Measurements from ENCODE around the gene DMXL1. TPM values are rescaled to one million over a fixed set of nuclear protein-coding genes. Genes with fewer than 3 reads are reported as not detected.

DMXL1 gene
- total and polyA plus RNA-seq, 2 experiments from 2014 or later: 28.4 to 41.7 TPM

DNA sequence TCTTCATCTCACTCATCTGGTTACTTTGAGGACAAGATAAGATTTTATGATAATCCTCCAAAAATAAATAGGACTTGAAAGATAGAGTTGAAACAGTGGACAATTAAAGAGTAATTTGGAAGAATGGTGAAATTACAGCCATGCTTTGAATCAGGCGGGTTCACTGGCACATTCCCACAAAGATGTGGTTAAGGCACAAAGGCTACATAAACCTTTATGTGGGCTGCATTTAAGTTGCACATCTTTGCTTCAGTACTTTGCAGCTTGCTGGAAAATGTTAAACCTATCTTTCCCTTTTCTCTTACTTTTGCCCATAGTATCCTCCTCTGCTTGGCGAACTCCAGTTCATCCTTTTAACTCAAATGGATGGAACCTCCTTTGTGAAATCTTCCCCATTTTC is 192.8 kb downstream of the DMXL1 start:
- DNase-seq (ENCODE audit: low spot score) (no peak), ATAC-seq (no peak)
- TF ChIP-seq EZH2 (IDR thresholded peaks at IDR 0.05; ENCODE audit: low read depth, unreplicated experiment): no peak
- TF ChIP-seq CREB1 (CRISPR knock-in tag; IDR thresholded peaks at IDR 0.05; ENCODE audit: low read depth): no peak
- no peak for TF ChIP-seq ZNF114 (CRISPR knock-in tag; IDR thresholded peaks at IDR 0.05)
- no peak for TF ChIP-seq REST (IDR thresholded peaks at IDR 0.05; ENCODE audit: unreplicated experiment)
- TF ChIP-seq JUNB (IDR thresholded peaks at IDR 0.05; ENCODE audit: unreplicated experiment): no peak
- TF ChIP-seq, protein P1, sequence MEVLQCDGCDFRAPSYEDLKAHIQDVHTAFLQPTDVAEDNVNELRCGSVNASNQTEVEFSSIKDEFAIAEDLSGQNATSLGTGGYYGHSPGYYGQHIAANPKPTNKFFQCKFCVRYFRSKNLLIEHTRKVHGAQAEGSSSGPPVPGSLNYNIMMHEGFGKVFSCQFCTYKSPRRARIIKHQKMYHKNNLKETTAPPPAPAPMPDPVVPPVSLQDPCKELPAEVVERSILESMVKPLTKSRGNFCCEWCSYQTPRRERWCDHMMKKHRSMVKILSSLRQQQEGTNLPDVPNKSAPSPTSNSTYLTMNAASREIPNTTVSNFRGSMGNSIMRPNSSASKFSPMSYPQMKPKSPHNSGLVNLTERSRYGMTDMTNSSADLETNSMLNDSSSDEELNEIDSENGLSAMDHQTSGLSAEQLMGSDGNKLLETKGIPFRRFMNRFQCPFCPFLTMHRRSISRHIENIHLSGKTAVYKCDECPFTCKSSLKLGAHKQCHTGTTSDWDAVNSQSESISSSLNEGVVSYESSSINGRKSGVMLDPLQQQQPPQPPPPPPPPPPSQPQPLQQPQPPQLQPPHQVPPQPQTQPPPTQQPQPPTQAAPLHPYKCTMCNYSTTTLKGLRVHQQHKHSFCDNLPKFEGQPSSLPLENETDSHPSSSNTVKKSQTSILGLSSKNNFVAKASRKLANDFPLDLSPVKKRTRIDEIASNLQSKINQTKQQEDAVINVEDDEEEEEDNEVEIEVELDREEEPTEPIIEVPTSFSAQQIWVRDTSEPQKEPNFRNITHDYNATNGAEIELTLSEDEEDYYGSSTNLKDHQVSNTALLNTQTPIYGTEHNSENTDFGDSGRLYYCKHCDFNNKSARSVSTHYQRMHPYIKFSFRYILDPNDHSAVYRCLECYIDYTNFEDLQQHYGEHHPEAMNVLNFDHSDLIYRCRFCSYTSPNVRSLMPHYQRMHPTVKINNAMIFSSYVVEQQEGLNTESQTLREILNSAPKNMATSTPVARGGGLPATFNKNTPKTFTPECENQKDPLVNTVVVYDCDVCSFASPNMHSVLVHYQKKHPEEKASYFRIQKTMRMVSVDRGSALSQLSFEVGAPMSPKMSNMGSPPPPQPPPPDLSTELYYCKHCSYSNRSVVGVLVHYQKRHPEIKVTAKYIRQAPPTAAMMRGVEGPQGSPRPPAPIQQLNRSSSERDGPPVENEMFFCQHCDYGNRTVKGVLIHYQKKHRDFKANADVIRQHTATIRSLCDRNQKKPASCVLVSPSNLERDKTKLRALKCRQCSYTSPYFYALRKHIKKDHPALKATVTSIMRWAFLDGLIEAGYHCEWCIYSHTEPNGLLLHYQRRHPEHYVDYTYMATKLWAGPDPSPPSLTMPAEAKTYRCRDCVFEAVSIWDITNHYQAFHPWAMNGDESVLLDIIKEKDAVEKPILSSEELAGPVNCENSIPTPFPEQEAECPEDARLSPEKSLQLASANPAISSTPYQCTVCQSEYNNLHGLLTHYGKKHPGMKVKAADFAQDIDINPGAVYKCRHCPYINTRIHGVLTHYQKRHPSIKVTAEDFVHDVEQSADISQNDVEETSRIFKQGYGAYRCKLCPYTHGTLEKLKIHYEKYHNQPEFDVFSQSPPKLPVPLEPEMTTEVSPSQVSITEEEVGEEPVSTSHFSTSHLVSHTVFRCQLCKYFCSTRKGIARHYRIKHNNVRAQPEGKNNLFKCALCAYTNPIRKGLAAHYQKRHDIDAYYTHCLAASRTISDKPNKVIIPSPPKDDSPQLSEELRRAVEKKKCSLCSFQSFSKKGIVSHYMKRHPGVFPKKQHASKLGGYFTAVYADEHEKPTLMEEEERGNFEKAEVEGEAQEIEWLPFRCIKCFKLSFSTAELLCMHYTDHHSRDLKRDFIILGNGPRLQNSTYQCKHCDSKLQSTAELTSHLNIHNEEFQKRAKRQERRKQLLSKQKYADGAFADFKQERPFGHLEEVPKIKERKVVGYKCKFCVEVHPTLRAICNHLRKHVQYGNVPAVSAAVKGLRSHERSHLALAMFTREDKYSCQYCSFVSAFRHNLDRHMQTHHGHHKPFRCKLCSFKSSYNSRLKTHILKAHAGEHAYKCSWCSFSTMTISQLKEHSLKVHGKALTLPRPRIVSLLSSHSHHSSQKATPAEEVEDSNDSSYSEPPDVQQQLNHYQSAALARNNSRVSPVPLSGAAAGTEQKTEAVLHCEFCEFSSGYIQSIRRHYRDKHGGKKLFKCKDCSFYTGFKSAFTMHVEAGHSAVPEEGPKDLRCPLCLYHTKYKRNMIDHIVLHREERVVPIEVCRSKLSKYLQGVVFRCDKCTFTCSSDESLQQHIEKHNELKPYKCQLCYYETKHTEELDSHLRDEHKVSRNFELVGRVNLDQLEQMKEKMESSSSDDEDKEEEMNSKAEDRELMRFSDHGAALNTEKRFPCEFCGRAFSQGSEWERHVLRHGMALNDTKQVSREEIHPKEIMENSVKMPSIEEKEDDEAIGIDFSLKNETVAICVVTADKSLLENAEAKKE (CRISPR knock-in tag; IDR thresholded peaks at IDR 0.05): no peak
- no peaks in the 10 kb centered on the region for H3K4me1 ChIP-seq (ENCODE audit: insufficient read depth)
- H3K36me3 ChIP-seq (ENCODE audit: insufficient read depth): no peaks in the 10 kb centered on the region
- no peaks in the 10 kb centered on the region for H4K20me1 ChIP-seq (replicated peaks; ENCODE audit: insufficient read depth)
- H3K9me3 Mint-ChIP-seq: no peaks in the 10 kb centered on the region; the same call in 2 of the 3 replicates
- peaks cover 9% of the 10 kb centered on the region for H3K27me3 Mint-ChIP-seq (ENCODE audit: insufficient read depth, low read depth, poor library complexity)
- H3K27me3 ChIP-seq (ENCODE audit: insufficient read depth): no peaks in the 10 kb centered on the region
- peaks cover 4% of the 10 kb centered on the region; the same call in 1 of the 2 replicates for H3K9me2 ChIP-seq (ENCODE audit: insufficient read depth)
- no peak overlapping the region for H3K4me3 Mint-ChIP-seq
- H3K4me2 ChIP-seq: no peak overlapping the region
- no peak overlapping the region for H2AFZ ChIP-seq
- H3F3A ChIP-seq (replicated peaks; ENCODE audit: low read depth): no peaks in the 10 kb centered on the region
- H3K79me2 ChIP-seq (replicated peaks; ENCODE audit: insufficient read depth): no peaks in the 10 kb centered on the region
- H3K4me1 Mint-ChIP-seq: peaks cover 7% of the 10 kb centered on the region; the same call in 2 of the 3 replicates
- no peak overlapping the region for H3K4me3 ChIP-seq
- H3K36me3 Mint-ChIP-seq (ENCODE audit: low read depth): no peaks in the 10 kb centered on the region
- H3K27ac Mint-ChIP-seq: no peak overlapping the region
- H3K27ac ChIP-seq (ENCODE audit: low read depth): no peak overlapping the region
